ENCODE data around the gene CFC1. TPM values are rescaled to one million over a fixed set of nuclear protein-coding genes. Genes with fewer than 3 reads are reported as not detected.
"Not testable (repeated sequence)": the region's sequence is repeated elsewhere in the genome, so short reads cannot be mapped to it uniquely, and the experiment has no call there.

Gene CFC1
- total RNA-seq, 1 donor from 2014 or later = not detected

GRCh38 chr2:130566165-130566564 is 33.2 kb downstream of the CFC1 start:
- not testable (repeated sequence) for DNase-seq (ENCODE audit: low spot score in 2 of 2, unreplicated experiment in 2 of 2); H3K36me3 Mint-ChIP-seq; H3K27me3 Mint-ChIP-seq (ENCODE audit: low read depth); H3K4me1 Mint-ChIP-seq; H3K4me3 Mint-ChIP-seq; H3K27ac Mint-ChIP-seq; H3K9me3 Mint-ChIP-seq

GRCh38 chr2:130556441-130556840 is 42.9 kb downstream of the CFC1 start:
- H3K4me3 Mint-ChIP-seq; H3K36me3 Mint-ChIP-seq; H3K27me3 Mint-ChIP-seq (ENCODE audit: low read depth); H3K27ac Mint-ChIP-seq; H3K4me1 Mint-ChIP-seq; H3K9me3 Mint-ChIP-seq; DNase-seq (ENCODE audit: low spot score in 2 of 2, unreplicated experiment in 2 of 2): not testable (repeated sequence)

DNA sequence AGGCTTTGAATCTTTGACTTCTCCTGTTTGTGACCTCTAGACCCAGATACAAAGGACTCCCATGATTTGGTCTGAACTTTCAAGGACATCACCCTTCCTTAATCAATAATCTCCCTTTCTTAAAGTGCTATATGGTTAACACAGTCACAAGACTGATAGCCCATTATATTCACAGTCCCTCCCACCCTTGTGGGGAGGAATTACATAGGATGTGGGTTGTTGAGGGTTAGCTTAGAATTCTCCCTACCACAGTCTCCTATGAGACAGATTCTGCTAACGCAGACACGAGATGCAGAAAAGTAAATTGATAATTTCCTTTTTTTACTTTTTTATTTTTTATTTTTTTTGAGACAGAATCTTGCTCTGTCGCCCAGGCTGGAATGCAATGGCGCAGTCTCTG is 45.2 kb downstream of the CFC1 start:
- not testable (repeated sequence) for H3K4me3 Mint-ChIP-seq

DNA sequence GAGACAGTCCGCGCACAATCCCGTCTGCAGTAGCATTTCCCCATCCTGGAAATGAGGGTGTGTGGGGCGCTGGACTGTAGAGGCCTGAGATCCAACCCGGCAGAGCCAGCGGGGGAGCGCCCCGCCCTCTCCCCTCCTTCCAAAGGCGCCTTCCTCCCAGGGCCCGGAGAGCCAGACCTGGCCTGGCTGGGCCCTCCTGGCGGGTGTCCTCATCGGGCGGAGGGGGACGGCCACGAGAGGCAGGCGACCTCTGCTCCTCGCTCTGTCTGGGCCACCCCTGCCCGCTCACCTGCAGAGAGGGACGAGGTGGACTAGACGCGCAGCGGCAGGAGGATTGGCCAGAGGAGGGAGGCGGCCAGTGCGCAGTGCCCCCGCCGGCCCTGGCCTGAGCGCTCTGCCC is 49.9 kb downstream of the CFC1 start:
- not testable (repeated sequence) for DNase-seq (ENCODE audit: low spot score in 2 of 2, unreplicated experiment in 2 of 2); H3K27ac Mint-ChIP-seq; H3K36me3 Mint-ChIP-seq; H3K4me3 Mint-ChIP-seq; H3K9me3 Mint-ChIP-seq; H3K4me1 Mint-ChIP-seq; H3K27me3 Mint-ChIP-seq (ENCODE audit: low read depth)

More for the DNA sequence above, 45.2 kb downstream of the CFC1 start:
- not testable (repeated sequence) for H3K36me3 Mint-ChIP-seq; H3K27ac Mint-ChIP-seq; H3K27me3 Mint-ChIP-seq (ENCODE audit: low read depth); H3K4me1 Mint-ChIP-seq; H3K9me3 Mint-ChIP-seq; DNase-seq (ENCODE audit: low spot score in 2 of 2, unreplicated experiment in 2 of 2)

DNA sequence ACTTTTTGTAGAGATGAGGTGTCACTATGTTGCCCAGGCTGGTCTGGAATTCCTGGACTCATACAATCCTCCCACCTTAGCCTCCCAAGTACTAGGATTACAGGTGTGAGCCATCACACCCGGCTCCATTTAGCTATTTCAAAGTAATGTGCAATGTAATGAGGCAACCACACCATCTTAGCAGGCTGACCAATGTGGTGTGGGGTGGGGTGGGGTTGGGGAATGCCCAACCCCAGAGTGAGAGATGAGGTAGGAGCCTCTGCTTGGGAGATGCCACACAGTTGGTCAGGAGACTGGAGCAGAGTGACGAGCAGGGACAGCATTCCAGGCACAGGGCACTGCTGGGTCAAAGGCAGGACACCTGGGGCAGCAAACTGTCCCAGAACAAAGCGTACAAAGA is 51.0 kb downstream of the CFC1 start:
- H3K4me1 Mint-ChIP-seq; DNase-seq (ENCODE audit: low spot score in 2 of 2, unreplicated experiment in 2 of 2); H3K27me3 Mint-ChIP-seq (ENCODE audit: low read depth); H3K36me3 Mint-ChIP-seq; H3K27ac Mint-ChIP-seq; H3K4me3 Mint-ChIP-seq; H3K9me3 Mint-ChIP-seq: not testable (repeated sequence)

- not testable (repeated sequence) for H3K4me1 Mint-ChIP-seq; H3K27me3 Mint-ChIP-seq (ENCODE audit: low read depth); DNase-seq (ENCODE audit: low spot score in 2 of 2, unreplicated experiment in 2 of 2); H3K36me3 Mint-ChIP-seq; H3K27ac Mint-ChIP-seq; H3K4me3 Mint-ChIP-seq; H3K9me3 Mint-ChIP-seq
Measured at GRCh38 chr2:130544978-130545377, 54.4 kb downstream of the CFC1 start.

GRCh38 chr2:130543785-130544528 is 55.4 kb downstream of the CFC1 start:
- not testable (repeated sequence) for H3K27me3 Mint-ChIP-seq (ENCODE audit: low read depth); DNase-seq (ENCODE audit: low spot score in 2 of 2, unreplicated experiment in 2 of 2); H3K36me3 Mint-ChIP-seq; H3K4me3 Mint-ChIP-seq; H3K4me1 Mint-ChIP-seq; H3K9me3 Mint-ChIP-seq; H3K27ac Mint-ChIP-seq

DNA sequence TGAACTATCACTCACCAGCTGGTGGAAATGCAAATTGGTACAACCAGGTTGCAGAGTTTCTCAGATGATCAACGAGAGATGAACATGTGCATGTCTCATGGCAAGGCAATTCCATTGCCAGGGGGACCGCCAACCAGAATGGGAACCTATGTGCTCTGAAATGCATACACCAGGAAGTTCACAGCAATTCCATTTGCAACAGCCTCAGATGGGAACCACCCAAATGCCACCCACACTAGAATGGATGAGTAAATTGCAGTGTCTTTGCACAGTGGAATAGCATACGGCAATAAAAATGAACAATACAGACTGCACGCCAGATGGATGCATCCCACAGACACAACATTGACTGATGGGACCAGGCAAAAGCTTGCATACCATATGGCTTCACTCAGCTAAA is 56.6 kb downstream of the CFC1 start:
- not testable (repeated sequence) for H3K4me3 Mint-ChIP-seq; H3K27ac Mint-ChIP-seq; H3K36me3 Mint-ChIP-seq; H3K4me1 Mint-ChIP-seq; H3K9me3 Mint-ChIP-seq; DNase-seq (ENCODE audit: low spot score in 2 of 2, unreplicated experiment in 2 of 2); H3K27me3 Mint-ChIP-seq (ENCODE audit: low read depth)

Other genes with a start within 250 kb of the CFC1 start
- gene PTPN18, start 243.5 kb downstream of the CFC1 start, total RNA-seq = 20.1 to 23.2 TPM (median 21.3 TPM) in 3 replicates
- 7.0 to 7.3 TPM (median 7.1 TPM) in 3 replicates for gene POTEI, start 90.2 kb downstream of the CFC1 start, total RNA-seq
- not detected in 3 replicates for gene CFC1B, start 78.4 kb downstream of the CFC1 start, total RNA-seq
- gene POTEJ, start 11.9 kb upstream of the CFC1 start, total RNA-seq = not detected in 3 replicates
- gene GPR148, start 129.5 kb upstream of the CFC1 start, total RNA-seq = not detected in 3 replicates
- gene AMER3, start 156.0 kb upstream of the CFC1 start, total RNA-seq = not detected in 3 replicates
- 20.9 to 25.5 TPM (median 23.9 TPM) in 3 replicates for gene ARHGEF4, start 237.3 kb upstream of the CFC1 start, total RNA-seq